Thyroid gland (tissue), 4 donors: Measurements from ENCODE around the gene AP4E1. TPM values are rescaled to one million over a fixed set of nuclear protein-coding genes. Genes with fewer than 3 reads are reported as not detected.

ENCODE experiments used
- DNase-seq, 2 donors: peaks; one replicate each; pipeline ENCODE4 v3.0.0-alpha.2; 2019
- H3K27ac ChIP-seq, 3 donors: fragments of 200-600 bp; sonication (generic); 1 replicate in 2 of 3; 2 replicates in 1 of 3; pipeline ENCODE4 v1.5.1; 2016 to 2019; ENCODE audit warnings: mild to moderate bottlenecking in 1 of 3, moderate library complexity in 1 of 3
- H3K27me3 ChIP-seq: fragments of 200-600 bp; sonication (generic); one replicate; pipeline ENCODE4 v1.5.1; 2019
- H3K36me3 ChIP-seq, 2 donors: fragments of 200-600 bp; sonication (generic); one replicate each; pipeline ENCODE4 v1.5.1; 2016 to 2019
- H3K4me1 ChIP-seq, 2 donors: fragments of 200-600 bp; sonication (generic); one replicate each; pipeline ENCODE4 v1.5.1; 2017 to 2019
- H3K4me3 ChIP-seq, 3 donors: fragments of 200-600 bp; sonication (generic); replicated peaks in 1 of 3; 1 replicate in 2 of 3; 2 replicates in 1 of 3; pipeline ENCODE4 v1.5.1; 2016; ENCODE audit warnings: mild to moderate bottlenecking in 1 of 3
- H3K9me3 ChIP-seq: fragments of 200-600 bp; sonication (generic); one replicate; pipeline ENCODE4 v1.5.1; 2017
- POLR2A ChIP-seq, 2 donors: fragments of 450-650 bp; IDR thresholded peaks; one replicate each; pipeline ENCODE4 v1.6.1; 2017; ENCODE audit warnings: antibody characterized with exemption in 2 of 2, mild to moderate bottlenecking in 2 of 2, moderate library complexity in 1 of 2
- WGBS, 2 donors: methylation state at CpG; one replicate each; pipeline ENCODE4 v1.1.5; 2017; 5-methylcytosine and 5-hydroxymethylcytosine counted together
- intact Hi-C: fragments of 100-400 bp; cut with DNase I; formaldehyde crosslinking; loops from one replicate; pipeline ENCODE4 v1.15.1; 2023
- total RNA-seq, 4 donors: library from RNA; depleted of rRNA; stranded (reverse); fragments of >200 nt; gene quantifications; one replicate each; pipeline ENCODE4 v1.2.3, GENCODE V29; 2016
- TF ChIP-seq, protein P1 (sequence below), 6 experiments: fragments of 200-600 bp in 3 of 6; fragments of 450-650 bp in 3 of 6; sonication (generic) in 3 of 6; IDR thresholded peaks; one replicate each; pipeline ENCODE4 v1.5.1; 2016 to 2019; ENCODE audit warnings: antibody characterized with exemption in 6 of 6, mild to moderate bottlenecking in 2 of 6, inconsistent platforms in 1 of 6, moderate library complexity in 1 of 6

Gene AP4E1
- total RNA-seq, 4 donors from 2014 or later = 9.3 to 13.3 (median 10.4) TPM

DNA sequence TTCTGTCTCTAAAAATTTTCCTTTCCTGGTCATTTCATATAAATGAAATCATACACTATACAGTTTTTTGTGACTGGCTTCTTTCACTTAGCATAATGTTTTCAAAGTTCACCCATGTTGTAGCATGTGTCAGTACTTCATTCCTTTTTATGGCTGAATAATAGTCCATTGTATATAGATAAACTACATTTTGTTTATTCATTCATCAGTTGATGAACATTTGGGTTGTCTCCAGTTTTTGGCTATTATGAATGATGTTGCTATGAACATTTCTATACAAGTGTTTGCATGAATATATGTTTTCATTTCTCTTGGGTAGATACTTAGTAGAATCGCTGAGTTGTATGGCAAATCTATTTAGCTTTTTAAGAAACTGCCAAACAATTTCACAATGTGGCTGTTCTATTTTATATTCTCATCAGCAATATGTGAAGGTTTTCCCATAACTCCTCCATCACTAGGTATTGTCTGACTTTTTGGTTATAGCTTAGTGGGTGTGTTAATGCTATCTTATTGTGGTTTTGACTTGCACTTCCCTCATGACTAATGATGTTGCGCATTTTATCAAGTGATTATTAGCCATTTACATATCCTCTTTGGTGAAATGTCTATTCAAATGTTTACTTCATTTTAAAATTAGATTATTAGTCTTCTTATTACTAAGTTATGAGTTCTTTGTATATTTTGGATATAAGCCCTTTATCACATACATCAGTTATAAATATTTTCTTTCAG is 21.7 kb upstream of the AP4E1 start:
- no peaks in the 10 kb centered on the region for H3K27me3 ChIP-seq
- H3K4me1 ChIP-seq = peaks cover 2 to 10% of the 10 kb centered on the region in 2 donors
- H3K9me3 ChIP-seq = no peaks in the 10 kb centered on the region
- no peak for DNase-seq
- no peak overlapping the region for H3K27ac ChIP-seq
- 94 to 98% methylated on average over 2 of the region's 2 CpGs for WGBS, 2 donors
- TF ChIP-seq, protein P1, sequence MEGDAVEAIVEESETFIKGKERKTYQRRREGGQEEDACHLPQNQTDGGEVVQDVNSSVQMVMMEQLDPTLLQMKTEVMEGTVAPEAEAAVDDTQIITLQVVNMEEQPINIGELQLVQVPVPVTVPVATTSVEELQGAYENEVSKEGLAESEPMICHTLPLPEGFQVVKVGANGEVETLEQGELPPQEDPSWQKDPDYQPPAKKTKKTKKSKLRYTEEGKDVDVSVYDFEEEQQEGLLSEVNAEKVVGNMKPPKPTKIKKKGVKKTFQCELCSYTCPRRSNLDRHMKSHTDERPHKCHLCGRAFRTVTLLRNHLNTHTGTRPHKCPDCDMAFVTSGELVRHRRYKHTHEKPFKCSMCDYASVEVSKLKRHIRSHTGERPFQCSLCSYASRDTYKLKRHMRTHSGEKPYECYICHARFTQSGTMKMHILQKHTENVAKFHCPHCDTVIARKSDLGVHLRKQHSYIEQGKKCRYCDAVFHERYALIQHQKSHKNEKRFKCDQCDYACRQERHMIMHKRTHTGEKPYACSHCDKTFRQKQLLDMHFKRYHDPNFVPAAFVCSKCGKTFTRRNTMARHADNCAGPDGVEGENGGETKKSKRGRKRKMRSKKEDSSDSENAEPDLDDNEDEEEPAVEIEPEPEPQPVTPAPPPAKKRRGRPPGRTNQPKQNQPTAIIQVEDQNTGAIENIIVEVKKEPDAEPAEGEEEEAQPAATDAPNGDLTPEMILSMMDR (IDR thresholded peaks at IDR 0.05) = no peak
- TF ChIP-seq POLR2A (IDR thresholded peaks at IDR 0.05) = no peak
- H3K36me3 ChIP-seq = no peaks in the 10 kb centered on the region
- no peak overlapping the region for H3K4me3 ChIP-seq
- intact Hi-C loops = no loop called here

DNA sequence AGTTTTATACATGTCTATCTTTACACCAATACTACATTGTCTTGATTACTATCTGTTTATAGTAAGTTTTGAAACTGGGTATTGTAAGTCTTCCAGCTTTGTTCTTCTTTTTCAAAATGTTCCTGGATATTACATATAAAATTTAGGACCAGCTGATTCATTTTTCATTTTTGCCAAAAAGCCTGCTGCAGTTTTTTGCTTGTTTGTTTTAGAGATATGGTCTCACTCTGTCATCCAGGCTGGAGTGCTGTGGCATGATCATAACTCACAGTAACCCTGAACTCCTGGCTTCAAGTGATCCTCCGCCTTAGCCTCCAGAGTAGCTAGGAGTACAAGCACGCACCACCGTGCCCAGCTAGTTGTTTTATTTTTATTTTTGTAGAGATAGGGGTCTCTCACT is 20.4 kb upstream of the AP4E1 start:
- no peak for TF ChIP-seq POLR2A (IDR thresholded peaks at IDR 0.05)
- TF ChIP-seq, protein P1 (IDR thresholded peaks at IDR 0.05) = no peak
- Histone ChIP-seq H3K27ac (no peak overlapping the region), H3K36me3 (no peaks in the 10 kb centered on the region), H3K4me1 (peaks cover 2 to 10% of the 10 kb centered on the region in 2 donors), H3K9me3 (no peaks in the 10 kb centered on the region), H3K4me3 (no peak overlapping the region), H3K27me3 (no peaks in the 10 kb centered on the region)
- intact Hi-C loops = no loop called here
- 86 to 88% methylated on average over 3 of the region's 3 CpGs for WGBS, 2 donors
- DNase-seq = no peak

DNA sequence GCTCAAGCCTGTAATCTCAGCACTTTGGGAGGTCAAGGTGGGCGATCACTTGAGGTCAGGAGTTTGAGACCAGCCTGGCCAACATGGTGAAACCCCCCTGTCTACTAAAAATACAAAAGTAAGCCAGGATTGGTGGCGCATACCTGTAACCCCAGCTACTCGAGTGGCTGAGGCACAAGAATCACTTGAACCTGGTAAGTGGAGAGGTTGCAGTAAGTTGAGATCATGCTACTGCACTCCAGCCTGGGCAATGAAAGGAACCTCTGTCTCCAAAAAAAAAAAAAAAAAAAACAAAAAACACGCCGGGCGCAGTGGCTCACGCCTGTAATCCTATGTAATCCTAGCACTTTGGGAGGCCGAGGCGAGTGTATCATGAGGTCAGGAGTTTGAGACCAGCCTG is 18.9 kb upstream of the AP4E1 start:
- peak; percentile 76 to 78 for DNase-seq
- intact Hi-C loops = no loop called here
- no peaks in the 10 kb centered on the region for H3K36me3 ChIP-seq
- H3K9me3 ChIP-seq = no peaks in the 10 kb centered on the region
- 38 to 47% methylated on average over 9 of the region's 9 CpGs for WGBS, 2 donors
- H3K27ac ChIP-seq = peak overlapping the region; percentile 39 to 55 (median 48)
- H3K4me3 ChIP-seq = no peak overlapping the region
- TF ChIP-seq, protein P1 (IDR thresholded peaks at IDR 0.05) = no peak
- no peak for TF ChIP-seq POLR2A (IDR thresholded peaks at IDR 0.05)
- H3K4me1 ChIP-seq = peaks cover 2 to 10% of the 10 kb centered on the region in 2 donors
- no peaks in the 10 kb centered on the region for H3K27me3 ChIP-seq

DNA sequence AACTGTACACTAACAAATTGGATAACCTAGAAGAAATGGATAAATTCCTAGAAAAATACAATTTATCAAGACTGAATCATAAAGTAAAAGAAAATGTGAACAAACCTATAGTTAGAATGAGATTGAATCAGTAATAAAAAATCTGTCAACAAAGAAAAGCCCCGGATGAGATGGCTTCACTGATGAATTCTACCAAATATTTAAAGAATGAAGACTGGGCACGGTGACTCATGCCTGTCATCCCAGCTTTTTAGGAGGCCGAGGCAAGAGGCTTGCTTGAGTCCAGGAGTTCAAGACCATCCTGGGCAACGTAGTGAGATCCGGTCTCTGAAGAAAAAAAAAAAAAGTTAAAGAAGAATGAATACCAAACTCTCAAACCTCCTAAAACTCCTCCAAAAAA is 17.7 kb upstream of the AP4E1 start:
- H3K4me1 ChIP-seq = peaks cover 0 to 3% of the 10 kb centered on the region in 2 donors
- WGBS, 2 donors = 97% methylated on average over 5 of the region's 5 CpGs
- intact Hi-C loops = no loop called here
- no peaks in the 10 kb centered on the region for H3K36me3 ChIP-seq
- H3K27ac ChIP-seq = no peak overlapping the region
- TF ChIP-seq POLR2A (IDR thresholded peaks at IDR 0.05) = no peak
- TF ChIP-seq, protein P1 (IDR thresholded peaks at IDR 0.05) = no peak
- no peak for DNase-seq
- no peak overlapping the region for H3K4me3 ChIP-seq
- no peaks in the 10 kb centered on the region for H3K27me3 ChIP-seq
- H3K9me3 ChIP-seq = no peaks in the 10 kb centered on the region

DNA sequence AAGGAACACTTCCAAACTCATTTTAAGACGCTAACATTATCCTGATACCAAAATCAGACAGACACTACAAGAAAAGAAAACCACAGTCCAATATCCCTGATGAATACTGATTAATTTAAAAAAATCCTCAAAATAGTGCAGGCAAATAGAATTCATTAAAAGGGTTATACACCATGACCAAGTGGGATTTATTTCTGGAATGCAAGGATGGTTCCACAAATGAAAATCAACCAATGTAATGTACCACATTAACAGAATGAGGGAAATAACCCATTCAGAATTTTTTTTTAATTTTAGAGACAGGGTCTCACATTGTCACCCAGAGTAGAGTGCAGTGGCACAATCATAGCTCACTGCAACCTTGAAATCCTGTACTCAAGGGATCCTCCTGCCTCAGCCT is 17.3 kb upstream of the AP4E1 start:
- Histone ChIP-seq H3K4me3 (no peak overlapping the region), H3K4me1 (peaks cover 0 to 3% of the 10 kb centered on the region in 2 donors), H3K36me3 (no peaks in the 10 kb centered on the region), H3K9me3 (no peaks in the 10 kb centered on the region), H3K27ac (no peak overlapping the region), H3K27me3 (no peaks in the 10 kb centered on the region)
- intact Hi-C loops = no loop called here
- no peak for DNase-seq
- TF ChIP-seq, protein P1 (IDR thresholded peaks at IDR 0.05) = no peak
- WGBS, 2 donors = 98% methylated on average over 1 of the region's 1 CpG
